Lower lobe of right lung (tissue), 2 donors: ENCODE measurements around the gene MCOLN1. TPM values are rescaled to one million over a fixed set of nuclear protein-coding genes. Genes with fewer than 3 reads are reported as not detected.

ENCODE experiments used
- ATAC-seq, 2 donors: fragments of 200-7000 bp; cut with Tn5 transposase; one replicate each; pipeline ENCODE4 v1.9.1; 2020 to 2022; ENCODE audit warnings: mild to moderate bottlenecking in 2 of 2, moderate library complexity in 2 of 2
- DNase-seq: peaks from one replicate; pipeline ENCODE4 v3.0.0-alpha.2; 2020
- H3K27ac ChIP-seq: fragments of 200-600 bp; one replicate; pipeline ENCODE4 v1.8.0; 2022
- H3K27me3 ChIP-seq: fragments of 200-600 bp; one replicate; pipeline ENCODE4 v1.8.0; 2022; ENCODE audit warnings: low read depth
- H3K36me3 ChIP-seq: fragments of 200-600 bp; one replicate; pipeline ENCODE4 v1.8.0; 2022; ENCODE audit warnings: mild to moderate bottlenecking
- H3K4me1 ChIP-seq: fragments of 200-600 bp; one replicate; pipeline ENCODE4 v1.8.0; 2022
- H3K4me3 ChIP-seq: fragments of 200-600 bp; one replicate; pipeline ENCODE4 v1.8.0; 2022; ENCODE audit warnings: mild to moderate bottlenecking
- H3K9me3 ChIP-seq: fragments of 200-600 bp; one replicate; pipeline ENCODE4 v1.8.0; 2022
- CTCF ChIP-seq: fragments of 200-600 bp; IDR thresholded peaks from one replicate; pipeline ENCODE4 v1.8.0; 2022; ENCODE audit warnings: antibody characterized with exemption, mild to moderate bottlenecking
- intact Hi-C: fragments of 100-400 bp; cut with DNase I; formaldehyde crosslinking; loops from one replicate; pipeline ENCODE4 v1.11.0; 2022
- total RNA-seq: library from RNA; stranded (reverse); fragmentation: NEBNext Ultra II Directional; extraction: Animal tissue kit (Norgen Biotek cat#: 25700); gene quantifications from one replicate; pipeline ENCODE4 v1.2.1, GENCODE V29; 2021
- donor health status: DM: no; HTN: yes; CAD: no; lungs with severe emphysema.

MCOLN1 gene
- total RNA-seq, 1 donor from 2014 or later, result 79.0 TPM

GRCh38 chr19:7516333-7516732 lies 6.1 kb upstream of the MCOLN1 start:
- H3K4me3 ChIP-seq, result peak overlapping the region; percentile 75
- H3K9me3 ChIP-seq, result no peaks in the 10 kb centered on the region
- DNase-seq, result no peak
- ATAC-seq, result no peak
- peak overlapping the region; percentile 86 for H3K27ac ChIP-seq
- H3K4me1 ChIP-seq, result peaks cover 19% of the 10 kb centered on the region
- intact Hi-C loops, result no loop called here
- no peak for TF ChIP-seq CTCF
- no peaks in the 10 kb centered on the region for H3K27me3 ChIP-seq
- H3K36me3 ChIP-seq, result peaks cover 8% of the 10 kb centered on the region

- DNase-seq (no peak), ATAC-seq (no peak)
- peak overlapping the region; percentile 86 for H3K27ac ChIP-seq
- no peaks in the 10 kb centered on the region for H3K27me3 ChIP-seq
- no peak for TF ChIP-seq CTCF
- H3K4me1 ChIP-seq, result peaks cover 25% of the 10 kb centered on the region
- H3K4me3 ChIP-seq, result peak overlapping the region; percentile 75
- H3K9me3 ChIP-seq, result no peaks in the 10 kb centered on the region
- intact Hi-C loops, result no loop called here
- H3K36me3 ChIP-seq, result peaks cover 8% of the 10 kb centered on the region
These were observed 5.5 kb upstream of the MCOLN1 start for GRCh38 chr19:7516878-7517277.

- intact Hi-C loops, result no loop called here
- no peak overlapping the region for H3K27ac ChIP-seq
- ATAC-seq (no peak), DNase-seq (no peak)
- H3K4me1 ChIP-seq, result peaks cover 39% of the 10 kb centered on the region
- H3K4me3 ChIP-seq, result no peak overlapping the region
- H3K27me3 ChIP-seq, result no peaks in the 10 kb centered on the region
- H3K36me3 ChIP-seq, result peaks cover 8% of the 10 kb centered on the region
- TF ChIP-seq CTCF, result no peak
- H3K9me3 ChIP-seq, result no peaks in the 10 kb centered on the region
These were observed 2.9 kb upstream of the MCOLN1 start for GRCh38 chr19:7519361-7520130.

GRCh38 chr19:7520131-7521051 lies 2.0 kb upstream of the MCOLN1 start:
- no peak overlapping the region for H3K27ac ChIP-seq
- TF ChIP-seq CTCF, result no peak
- H3K9me3 ChIP-seq, result no peaks in the 10 kb centered on the region
- peaks cover 36% of the 10 kb centered on the region for H3K4me1 ChIP-seq
- DNase-seq (no peak), ATAC-seq (no peak)
- no peaks in the 10 kb centered on the region for H3K27me3 ChIP-seq
- intact Hi-C loops, result no loop called here
- no peak overlapping the region for H3K4me3 ChIP-seq
- peaks cover 14% of the 10 kb centered on the region for H3K36me3 ChIP-seq

- ATAC-seq (no peak), DNase-seq (no peak)
- H3K27me3 ChIP-seq, result no peaks in the 10 kb centered on the region
- intact Hi-C loops, result no loop called here
- H3K4me1 ChIP-seq, result peaks cover 33% of the 10 kb centered on the region
- TF ChIP-seq CTCF, result no peak
- H3K9me3 ChIP-seq, result no peaks in the 10 kb centered on the region
- peak overlapping the region; percentile 80 for H3K27ac ChIP-seq
- H3K36me3 ChIP-seq, result peaks cover 26% of the 10 kb centered on the region
- peak overlapping the region; percentile 97 for H3K4me3 ChIP-seq
These were observed 813 bp upstream of the MCOLN1 start for GRCh38 chr19:7521551-7522071.
